HG03139 (cell line): Measurements from ENCODE around the gene P2RX2.

ENCODE experiments used
- ATAC-seq: cut with Tn5 transposase; IDR thresholded peaks from one replicate; pipeline ENCODE4 v1.9.1; 2021; ENCODE audit not compliant: unreplicated experiment

P2RX2 gene

DNA sequence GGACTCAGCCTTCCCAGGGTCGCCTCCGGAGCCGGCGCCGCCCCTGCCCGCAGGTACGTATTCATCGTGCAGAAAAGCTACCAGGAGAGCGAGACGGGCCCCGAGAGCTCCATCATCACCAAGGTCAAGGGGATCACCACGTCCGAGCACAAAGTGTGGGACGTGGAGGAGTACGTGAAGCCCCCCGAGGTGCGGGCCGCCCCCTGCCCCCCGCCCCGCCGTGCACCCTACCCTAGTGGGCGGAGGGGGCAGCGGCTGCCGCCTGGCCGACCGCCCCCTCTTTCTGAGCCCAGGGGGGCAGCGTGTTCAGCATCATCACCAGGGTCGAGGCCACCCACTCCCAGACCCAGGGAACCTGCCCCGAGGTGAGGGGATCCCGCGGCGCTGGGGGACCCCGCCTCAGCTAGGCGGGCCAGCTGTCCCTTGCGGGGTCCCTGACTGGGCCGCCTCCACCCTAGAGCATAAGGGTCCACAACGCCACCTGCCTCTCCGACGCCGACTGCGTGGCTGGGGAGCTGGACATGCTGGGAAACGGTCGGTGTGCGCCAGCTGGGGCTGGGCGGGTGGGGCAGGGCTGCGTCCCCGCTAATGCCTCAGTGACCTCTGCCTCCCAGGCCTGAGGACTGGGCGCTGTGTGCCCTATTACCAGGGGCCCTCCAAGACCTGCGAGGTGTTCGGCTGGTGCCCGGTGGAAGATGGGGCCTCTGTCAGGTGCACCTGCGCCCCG, 973 bp downstream of the P2RX2 start:
- no peak for ATAC-seq

- ATAC-seq: no peak
These were observed 1.7 kb downstream of the P2RX2 start for GRCh38 chr12:132620113-132620898.

- no peak for ATAC-seq
These were observed 2.5 kb downstream of the P2RX2 start for GRCh38 chr12:132620899-132621656.

DNA sequence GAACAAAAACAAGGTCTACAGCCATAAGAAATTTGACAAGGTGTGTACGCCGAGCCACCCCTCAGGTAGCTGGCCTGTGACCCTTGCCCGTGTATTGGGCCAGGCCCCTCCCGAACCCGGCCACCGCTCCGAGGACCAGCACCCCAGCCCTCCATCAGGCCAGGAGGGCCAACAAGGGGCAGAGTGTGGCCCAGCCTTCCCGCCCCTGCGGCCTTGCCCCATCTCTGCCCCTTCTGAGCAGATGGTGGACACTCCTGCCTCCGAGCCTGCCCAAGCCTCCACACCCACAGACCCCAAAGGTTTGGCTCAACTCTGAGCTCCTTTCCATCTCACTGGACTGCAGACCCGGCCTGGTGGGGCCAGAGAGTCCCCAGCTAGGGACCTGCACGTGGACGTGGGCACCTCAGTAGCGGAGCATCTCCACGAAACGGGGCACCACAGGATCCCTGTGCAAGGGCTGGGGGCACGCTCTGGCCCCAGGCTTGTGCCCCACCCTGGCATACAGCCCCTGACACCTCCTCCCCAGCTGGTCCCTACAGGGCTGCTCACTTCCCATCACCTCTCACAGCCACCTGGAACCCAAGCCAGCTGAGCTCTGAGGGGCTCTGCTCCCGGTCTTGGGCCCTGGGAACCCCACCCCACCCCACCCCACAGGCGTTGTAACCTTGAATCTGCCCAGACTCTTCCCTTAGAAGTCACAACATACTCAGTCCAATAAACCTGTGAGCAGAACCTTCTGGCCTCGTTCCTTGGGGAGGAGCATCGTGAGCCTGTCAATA, 3.3 kb downstream of the P2RX2 start:
- ATAC-seq: no peak

- no peak for ATAC-seq
These were observed 4.0 kb downstream of the P2RX2 start for GRCh38 chr12:132622437-132623071.

DNA sequence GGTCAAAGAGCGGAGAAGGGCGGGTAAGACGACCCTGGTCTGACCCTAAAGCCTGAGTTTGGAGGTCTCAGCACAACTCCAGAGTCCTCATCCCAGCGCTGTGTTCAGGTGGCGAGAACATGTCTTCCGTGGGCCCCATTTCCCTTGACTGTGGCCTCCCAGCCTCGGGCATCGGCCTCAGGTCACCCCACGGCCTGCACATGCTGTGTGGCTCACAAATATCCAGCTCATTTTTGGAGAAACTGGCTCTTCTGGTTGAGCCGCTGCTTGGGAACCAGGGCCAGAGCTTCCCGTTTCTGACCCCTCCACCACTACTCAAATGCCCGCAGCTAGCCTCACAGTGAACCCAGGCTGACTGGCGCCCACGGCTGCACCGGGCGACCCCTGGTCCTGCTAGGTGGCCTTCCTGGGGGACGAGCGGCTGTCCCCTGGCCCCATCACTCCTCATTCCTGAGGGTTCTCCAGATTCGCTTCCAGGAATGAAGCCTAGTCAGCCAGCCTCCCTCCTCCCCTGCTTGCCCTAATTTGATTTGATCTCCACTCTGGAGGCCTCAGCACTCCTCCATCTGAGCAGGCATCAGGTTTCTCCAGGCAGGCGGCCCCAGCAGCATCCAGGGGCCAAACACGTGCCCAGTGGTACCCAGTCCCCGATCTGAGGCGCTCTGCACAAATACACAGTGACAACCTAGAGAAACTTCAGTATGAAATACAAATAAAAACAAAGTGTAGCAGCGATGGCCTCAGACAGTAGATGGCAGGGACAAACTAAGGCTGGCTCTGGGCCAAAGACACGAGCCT, 4.7 kb downstream of the P2RX2 start:
- ATAC-seq: no peak

DNA sequence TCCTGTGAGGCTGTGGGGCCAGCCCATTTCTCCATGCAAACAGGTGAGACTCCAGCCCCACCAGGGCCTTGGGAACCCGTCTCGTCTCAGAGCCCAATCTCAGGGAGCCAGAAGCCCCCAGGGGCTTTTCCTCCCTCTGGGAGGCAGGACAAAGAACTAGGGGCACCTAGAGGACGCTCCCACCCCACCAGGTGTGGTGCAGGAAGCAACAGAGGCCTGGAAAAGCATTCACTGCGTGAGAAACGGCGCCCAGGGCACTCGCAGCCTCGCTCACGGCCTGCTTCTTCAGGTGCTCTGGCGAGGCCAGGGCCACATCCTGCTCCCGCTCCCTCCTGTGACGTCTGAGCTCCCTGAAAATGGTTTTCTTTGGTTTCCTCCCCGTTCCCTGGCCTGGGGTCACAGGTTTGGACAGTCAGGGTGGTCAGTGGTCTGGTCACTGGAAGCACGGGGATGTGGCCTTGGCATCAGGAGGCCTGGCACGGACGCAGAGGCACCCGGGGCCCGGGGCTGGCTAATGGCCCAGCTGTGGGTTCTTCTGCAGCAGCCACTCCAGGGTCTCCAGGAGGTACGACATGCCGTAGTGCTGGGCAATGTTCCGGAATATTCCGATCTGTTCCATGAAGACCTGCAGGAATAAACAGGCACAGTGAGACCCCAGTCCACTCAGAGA, 5.7 kb downstream of the P2RX2 start:
- ATAC-seq: no peak

- no peak for ATAC-seq
These were observed 6.5 kb downstream of the P2RX2 start for GRCh38 chr12:132624910-132625630.

DNA sequence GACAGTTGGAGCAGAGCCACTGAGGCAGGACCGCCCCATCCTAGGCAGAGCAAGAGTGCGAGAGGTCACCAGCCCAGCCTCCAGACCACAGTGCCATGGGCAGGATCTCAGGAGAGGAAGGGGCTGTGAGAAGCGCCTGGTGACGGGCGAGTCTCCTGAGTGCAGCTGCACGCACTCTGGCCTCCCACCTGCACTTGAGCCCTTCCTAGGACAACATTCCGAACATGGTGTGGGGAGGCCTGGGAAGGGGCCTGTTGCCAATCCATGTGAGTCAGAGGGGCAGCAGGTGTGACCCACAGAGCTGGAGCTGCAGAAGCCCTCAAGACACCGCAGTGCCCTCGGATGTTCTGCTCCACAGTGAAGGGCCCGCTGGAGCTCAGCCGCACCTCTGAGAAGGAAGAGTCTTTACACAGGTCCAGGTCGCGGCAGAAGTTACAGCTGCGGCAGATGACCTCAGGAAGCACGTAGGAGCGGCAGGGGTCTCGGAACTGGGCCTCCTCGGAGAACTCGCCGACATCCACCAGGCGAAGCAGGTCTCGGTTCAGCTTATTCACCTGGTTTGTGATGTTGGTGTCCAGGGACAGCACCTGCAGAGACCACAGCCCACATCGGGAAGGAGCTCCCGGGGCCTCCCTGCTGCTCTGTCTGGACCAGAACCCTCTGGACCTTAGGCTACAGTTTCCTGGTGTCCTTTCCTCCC, 7.3 kb downstream of the P2RX2 start:
- ATAC-seq: no peak

- ATAC-seq: no peak
These were observed 10.8 kb downstream of the P2RX2 start for GRCh38 chr12:132629330-132629729.

DNA sequence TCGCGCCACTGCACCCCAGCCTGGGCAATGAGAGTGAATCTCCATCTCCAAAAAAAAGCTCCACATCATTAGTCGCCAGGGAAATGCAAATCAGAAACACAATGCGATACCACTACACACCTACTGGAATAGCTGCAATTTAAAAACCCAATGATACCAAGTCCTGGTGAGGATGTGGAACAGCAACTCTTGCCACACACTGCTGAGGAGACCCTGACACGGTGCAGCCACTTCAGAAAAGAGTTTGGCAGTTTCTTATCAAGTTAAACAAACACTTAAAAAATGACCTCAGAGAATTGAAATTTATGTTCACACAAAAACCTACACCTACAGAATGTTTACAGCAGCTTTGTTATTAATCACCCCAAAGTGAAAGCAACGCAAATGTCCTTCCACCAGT, 12.1 kb downstream of the P2RX2 start:
- ATAC-seq: no peak

GRCh38 chr12:132631666-132632065, 13.1 kb downstream of the P2RX2 start:
- ATAC-seq: no peak

DNA sequence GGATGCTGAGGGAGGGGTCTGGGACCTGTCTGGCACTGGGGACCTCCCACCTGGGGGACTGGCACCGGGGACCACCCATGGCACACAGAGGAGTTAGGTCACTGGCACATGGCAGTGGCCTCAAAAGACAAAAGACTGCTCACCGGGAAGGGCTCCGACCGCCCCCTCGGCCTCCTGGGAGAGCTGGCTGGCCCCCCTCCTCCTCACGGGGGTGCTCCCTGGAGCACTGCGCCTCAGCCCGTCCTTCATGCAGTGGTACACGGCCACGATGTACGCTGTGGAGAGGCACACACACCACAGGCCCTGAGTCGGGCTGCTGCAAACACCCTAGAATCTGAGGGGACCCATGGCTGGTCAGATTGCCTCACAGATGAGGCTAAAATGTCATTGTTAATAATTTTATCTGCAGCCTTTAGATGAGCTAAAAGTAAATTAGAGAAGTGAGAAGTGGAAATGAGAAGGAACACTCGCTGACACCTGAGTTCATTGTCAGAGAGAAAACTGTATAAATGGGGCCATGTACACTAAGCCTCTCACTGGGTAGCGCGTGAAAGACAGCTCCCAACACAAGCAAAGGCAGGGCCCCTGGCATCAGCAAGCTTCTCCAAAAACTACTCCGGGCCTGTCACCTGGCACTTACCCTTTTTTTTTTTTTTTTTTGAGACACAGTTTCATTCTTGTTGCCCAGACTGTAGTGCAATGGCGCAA, 14.1 kb downstream of the P2RX2 start:
- no peak for ATAC-seq

- no peak for ATAC-seq
These were observed 14.8 kb downstream of the P2RX2 start for GRCh38 chr12:132633398-132633797.

DNA sequence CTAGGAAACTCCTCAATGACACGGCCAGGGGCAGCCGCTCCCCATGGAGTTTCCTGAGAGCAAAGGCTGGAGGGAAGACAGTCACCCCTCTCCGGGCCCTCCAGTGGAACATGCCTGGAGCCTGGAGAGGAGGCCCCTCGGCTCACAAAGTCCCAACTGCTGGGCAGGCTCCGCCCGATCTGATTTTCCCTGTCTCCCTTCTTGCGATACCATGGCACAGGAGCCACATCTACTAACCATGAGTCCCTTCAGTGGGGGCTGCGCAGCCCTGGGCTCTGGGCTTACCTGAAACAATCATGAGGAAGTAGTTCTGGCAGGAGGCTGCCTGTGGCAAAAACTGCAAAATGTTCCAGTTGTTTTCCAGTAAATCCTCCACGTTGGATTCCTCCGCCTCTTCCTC, 15.3 kb downstream of the P2RX2 start:
- ATAC-seq: no peak

- no peak for ATAC-seq
These were observed 15.9 kb downstream of the P2RX2 start for GRCh38 chr12:132634411-132634990.
